HEK293 (cell line): Measurements from ENCODE around the gene ARL6IP5.

Experiments
- GLIS1 ChIP-seq: fragments of 450-650 bp; formaldehyde crosslinking; IDR thresholded peaks from 2 replicates; pipeline ENCODE4 v1.5.1; 2016; ENCODE audit warnings: missing biosample characterization, missing genetic modification characterization
- HOXC10 ChIP-seq: sonication (generic); formaldehyde crosslinking; IDR thresholded peaks from 2 replicates; pipeline ENCODE4 v1.8.1; 2023; ENCODE audit warnings: mild to moderate bottlenecking, missing genetic modification reagents
- IKZF3 ChIP-seq: fragments of 450-650 bp; IDR thresholded peaks from 2 replicates; pipeline ENCODE4 v1.5.0; 2018; ENCODE audit warnings: missing biosample characterization, mild to moderate bottlenecking, missing genetic modification characterization, moderate library complexity
- KLF7 ChIP-seq: fragments of 450-650 bp; formaldehyde crosslinking; IDR thresholded peaks from 2 replicates; pipeline ENCODE4 v1.5.1; 2016; ENCODE audit warnings: missing biosample characterization, missing genetic modification characterization, borderline replicate concordance
- KLF8 ChIP-seq: fragments of 450-650 bp; formaldehyde crosslinking; IDR thresholded peaks from 2 replicates; pipeline ENCODE4 v1.5.1; 2016; ENCODE audit warnings: missing biosample characterization, missing genetic modification characterization
- KLF9 ChIP-seq: fragments of 450-650 bp; formaldehyde crosslinking; IDR thresholded peaks from 2 replicates; pipeline ENCODE4 v1.5.1; 2016; ENCODE audit warnings: missing biosample characterization, missing genetic modification characterization, low read depth
- SP2 ChIP-seq: fragments of 450-650 bp; formaldehyde crosslinking; IDR thresholded peaks from 2 replicates; pipeline ENCODE4 v1.5.1; 2016; ENCODE audit warnings: missing biosample characterization, missing genetic modification characterization
- SP3 ChIP-seq: fragments of 450-650 bp; formaldehyde crosslinking; IDR thresholded peaks from 2 replicates; pipeline ENCODE4 v1.5.1; 2016; ENCODE audit warnings: missing biosample characterization, missing genetic modification characterization
- SP7 ChIP-seq: fragments of 450-650 bp; formaldehyde crosslinking; IDR thresholded peaks from 2 replicates; pipeline ENCODE4 v1.5.1; 2016; ENCODE audit warnings: missing biosample characterization, missing genetic modification characterization
- TCF7L2 ChIP-seq: IDR thresholded peaks from 2 replicates; pipeline ENCODE4 v1.6.1; 2011; ENCODE audit warnings: low read depth, mild to moderate bottlenecking, inconsistent platforms, low read length, moderate library complexity, borderline replicate concordance
- WT1 ChIP-seq: fragments of 450-650 bp; formaldehyde crosslinking; IDR thresholded peaks from 2 replicates; pipeline ENCODE4 v1.5.1; 2016; ENCODE audit warnings: missing biosample characterization, missing genetic modification characterization
- ZFP3 ChIP-seq: fragments of 450-650 bp; formaldehyde crosslinking; IDR thresholded peaks from 2 replicates; pipeline ENCODE4 v1.5.1; 2016; ENCODE audit warnings: low read depth, missing biosample characterization, missing genetic modification characterization
- ZFP69B ChIP-seq: fragments of 450-650 bp; formaldehyde crosslinking; IDR thresholded peaks from 2 replicates; pipeline ENCODE4 v1.5.1; 2016; ENCODE audit warnings: missing biosample characterization, missing genetic modification characterization
- ZNF266 ChIP-seq: fragments of 450-650 bp; formaldehyde crosslinking; IDR thresholded peaks from 2 replicates; pipeline ENCODE4 v1.5.1; 2016; ENCODE audit warnings: missing biosample characterization, missing genetic modification characterization, low read depth
- ZNF302 ChIP-seq: fragments of 450-650 bp; formaldehyde crosslinking; IDR thresholded peaks from 2 replicates; pipeline ENCODE4 v1.5.1; 2016; ENCODE audit warnings: missing biosample characterization, missing genetic modification characterization, low read depth
- ZNF366 ChIP-seq: fragments of 450-650 bp; formaldehyde crosslinking; conservative IDR thresholded peaks from 2 replicates; pipeline ENCODE4 v1.5.1; 2016; ENCODE audit warnings: missing biosample characterization, missing genetic modification characterization
- ZNF37A ChIP-seq: fragments of 450-650 bp; IDR thresholded peaks from 2 replicates; pipeline ENCODE4 v1.5.1; 2018; ENCODE audit warnings: missing biosample characterization, missing genetic modification characterization
- ZNF404 ChIP-seq: fragments of 450-650 bp; formaldehyde crosslinking; IDR thresholded peaks from 2 replicates; pipeline ENCODE4 v1.5.1; 2017; ENCODE audit warnings: missing biosample characterization, missing genetic modification characterization
- ZNF473 ChIP-seq: fragments of 450-650 bp; formaldehyde crosslinking; IDR thresholded peaks from 2 replicates; pipeline ENCODE4 v1.5.1; 2017; ENCODE audit warnings: missing biosample characterization, missing genetic modification characterization
- ZNF48 ChIP-seq: fragments of 450-650 bp; formaldehyde crosslinking; IDR thresholded peaks from 2 replicates; pipeline ENCODE4 v1.5.1; 2016; ENCODE audit warnings: missing biosample characterization, missing genetic modification characterization
- ZNF514 ChIP-seq: fragments of 450-650 bp; formaldehyde crosslinking; IDR thresholded peaks from 2 replicates; pipeline ENCODE4 v1.5.1; 2016; ENCODE audit warnings: missing biosample characterization, missing genetic modification characterization
- ZNF529 ChIP-seq: fragments of 450-650 bp; formaldehyde crosslinking; IDR thresholded peaks from 2 replicates; pipeline ENCODE4 v1.5.1; 2017; ENCODE audit warnings: missing genetic modification characterization, missing biosample characterization; ENCODE audit not compliant: insufficient replicate concordance
- ZNF555 ChIP-seq: fragments of 450-650 bp; formaldehyde crosslinking; conservative IDR thresholded peaks from 2 replicates; pipeline ENCODE4 v1.5.1; 2017; ENCODE audit warnings: missing biosample characterization, mild to moderate bottlenecking, missing genetic modification characterization, inconsistent platforms
- ZNF558 ChIP-seq: fragments of 450-650 bp; formaldehyde crosslinking; IDR thresholded peaks from 2 replicates; pipeline ENCODE4 v1.5.1; 2016; ENCODE audit warnings: missing biosample characterization, missing genetic modification characterization
- ZNF585B ChIP-seq: fragments of 450-650 bp; formaldehyde crosslinking; IDR thresholded peaks from 2 replicates; pipeline ENCODE4 v1.5.1; 2016; ENCODE audit warnings: missing biosample characterization, missing genetic modification characterization
- ZNF610 ChIP-seq: fragments of 450-650 bp; formaldehyde crosslinking; IDR thresholded peaks from 2 replicates; pipeline ENCODE4 v1.5.1; 2016; ENCODE audit warnings: missing biosample characterization, missing genetic modification characterization, borderline replicate concordance
- ZNF623 ChIP-seq: fragments of 450-650 bp; formaldehyde crosslinking; IDR thresholded peaks from 2 replicates; pipeline ENCODE4 v1.5.1; 2016; ENCODE audit warnings: missing biosample characterization, missing genetic modification characterization
- ZNF654 ChIP-seq: fragments of 450-650 bp; formaldehyde crosslinking; IDR thresholded peaks from 2 replicates; pipeline ENCODE4 v1.5.1; 2016; ENCODE audit warnings: low read depth, missing biosample characterization, missing genetic modification characterization
- ZNF677 ChIP-seq: fragments of 450-650 bp; IDR thresholded peaks from 2 replicates; pipeline ENCODE4 v1.5.0; 2018; ENCODE audit warnings: missing biosample characterization, mild to moderate bottlenecking, missing genetic modification characterization, moderate library complexity
- ZNF792 ChIP-seq: fragments of 450-650 bp; formaldehyde crosslinking; IDR thresholded peaks from 2 replicates; pipeline ENCODE4 v1.5.1; 2016; ENCODE audit warnings: missing biosample characterization, missing genetic modification characterization
- ZXDB ChIP-seq: fragments of 450-650 bp; formaldehyde crosslinking; IDR thresholded peaks from 2 replicates; pipeline ENCODE4 v1.5.1; 2016; ENCODE audit warnings: missing biosample characterization, missing genetic modification characterization
- TF ChIP-seq, protein P1 (sequence below): fragments of 450-650 bp; formaldehyde crosslinking; IDR thresholded peaks from 2 replicates; pipeline ENCODE4 v1.5.1; 2016; ENCODE audit warnings: missing biosample characterization, missing genetic modification characterization
- TF ChIP-seq, protein P2 (sequence below): fragments of 450-650 bp; formaldehyde crosslinking; IDR thresholded peaks from 2 replicates; pipeline ENCODE4 v1.5.1; 2016; ENCODE audit warnings: missing biosample characterization, missing genetic modification characterization
- TF ChIP-seq, protein P3 (sequence below): fragments of 450-650 bp; formaldehyde crosslinking; IDR thresholded peaks from 2 replicates; pipeline ENCODE4 v1.5.1; 2016; ENCODE audit warnings: missing biosample characterization, missing genetic modification characterization
- TF ChIP-seq, protein P4 (sequence below): fragments of 450-650 bp; formaldehyde crosslinking; IDR thresholded peaks from 2 replicates; pipeline ENCODE4 v1.5.1; 2016; ENCODE audit warnings: missing biosample characterization, missing genetic modification characterization
- TF ChIP-seq, protein P5 (sequence below): fragments of 450-650 bp; formaldehyde crosslinking; IDR thresholded peaks from 2 replicates; pipeline ENCODE4 v1.5.1; 2016; ENCODE audit warnings: missing biosample characterization, missing genetic modification characterization

Gene ARL6IP5

DNA sequence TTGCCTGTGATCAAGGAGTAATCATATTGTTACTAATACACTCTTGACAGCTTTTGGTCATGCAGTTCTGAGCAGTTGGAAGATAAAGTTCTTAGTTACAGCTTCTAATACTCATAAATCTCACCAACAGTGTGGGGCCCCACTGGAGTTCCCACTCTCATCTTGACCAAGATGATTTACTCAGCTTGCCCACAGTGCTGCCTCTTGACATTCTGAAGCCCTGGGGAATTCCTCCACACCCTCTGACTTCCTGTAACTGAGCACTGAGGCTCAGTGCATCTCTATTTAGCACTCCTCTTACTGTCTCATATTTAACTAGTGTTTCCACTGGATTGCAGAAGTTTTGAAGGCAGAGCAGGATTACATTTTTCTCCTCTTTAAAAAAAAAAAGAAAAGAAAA is 1.9 kb upstream of the ARL6IP5 start (continued):
- TF ChIP-seq KLF7 (no peak), ZNF654 (tag by site-specific recombination) (no peak), ZFP69B (tag by site-specific recombination) (peak; percentile 78), ZNF473 (tag by site-specific recombination) (no peak), ZNF555 (no peak), ZFP3 (tag by site-specific recombination) (no peak), SP3 (tag by site-specific recombination) (no peak), IKZF3 (tag by site-specific recombination) (peak; percentile 65), ZNF529 (tag by site-specific recombination) (no peak), ZNF792 (tag by site-specific recombination) (no peak), ZNF623 (no peak), ZNF558 (tag by site-specific recombination) (no peak), WT1 (no peak), ZNF266 (tag by site-specific recombination) (no peak), SP7 (peak; percentile 77), ZNF302 (no peak), ZNF37A (no peak), KLF8 (tag by site-specific recombination) (no peak), ZNF677 (tag by site-specific recombination) (no peak), SP2 (tag by site-specific recombination) (peak; percentile 30; the same call in 1 of the 2 replicates), ZNF404 (no peak), HOXC10 (CRISPR knock-in tag) (no peak), ZXDB (tag by site-specific recombination) (no peak; the same call in 1 of the 2 replicates), ZNF48 (tag by site-specific recombination) (no peak), GLIS1 (tag by site-specific recombination) (peak; percentile 55), ZNF366 (tag by site-specific recombination) (peak; percentile 41), TCF7L2 (peak; percentile 42; the same call in 1 of the 2 replicates), ZNF585B (no peak), ZNF514 (tag by site-specific recombination) (no peak), KLF9 (tag by site-specific recombination) (no peak), ZNF610 (tag by site-specific recombination) (no peak)
- TF ChIP-seq, protein P1, sequence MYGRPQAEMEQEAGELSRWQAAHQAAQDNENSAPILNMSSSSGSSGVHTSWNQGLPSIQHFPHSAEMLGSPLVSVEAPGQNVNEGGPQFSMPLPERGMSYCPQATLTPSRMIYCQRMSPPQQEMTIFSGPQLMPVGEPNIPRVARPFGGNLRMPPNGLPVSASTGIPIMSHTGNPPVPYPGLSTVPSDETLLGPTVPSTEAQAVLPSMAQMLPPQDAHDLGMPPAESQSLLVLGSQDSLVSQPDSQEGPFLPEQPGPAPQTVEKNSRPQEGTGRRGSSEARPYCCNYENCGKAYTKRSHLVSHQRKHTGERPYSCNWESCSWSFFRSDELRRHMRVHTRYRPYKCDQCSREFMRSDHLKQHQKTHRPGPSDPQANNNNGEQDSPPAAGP, result no peak
- TF ChIP-seq, protein P2, sequence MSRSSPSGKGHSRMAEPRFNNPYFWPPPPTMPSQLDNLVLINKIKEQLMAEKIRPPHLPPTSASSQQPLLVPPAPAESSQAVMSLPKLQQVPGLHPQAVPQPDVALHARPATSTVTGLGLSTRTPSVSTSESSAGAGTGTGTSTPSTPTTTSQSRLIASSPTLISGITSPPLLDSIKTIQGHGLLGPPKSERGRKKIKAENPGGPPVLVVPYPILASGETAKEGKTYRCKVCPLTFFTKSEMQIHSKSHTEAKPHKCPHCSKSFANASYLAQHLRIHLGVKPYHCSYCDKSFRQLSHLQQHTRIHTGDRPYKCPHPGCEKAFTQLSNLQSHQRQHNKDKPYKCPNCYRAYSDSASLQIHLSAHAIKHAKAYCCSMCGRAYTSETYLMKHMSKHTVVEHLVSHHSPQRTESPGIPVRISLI (tag by site-specific recombination), result no peak
- TF ChIP-seq, protein P3, sequence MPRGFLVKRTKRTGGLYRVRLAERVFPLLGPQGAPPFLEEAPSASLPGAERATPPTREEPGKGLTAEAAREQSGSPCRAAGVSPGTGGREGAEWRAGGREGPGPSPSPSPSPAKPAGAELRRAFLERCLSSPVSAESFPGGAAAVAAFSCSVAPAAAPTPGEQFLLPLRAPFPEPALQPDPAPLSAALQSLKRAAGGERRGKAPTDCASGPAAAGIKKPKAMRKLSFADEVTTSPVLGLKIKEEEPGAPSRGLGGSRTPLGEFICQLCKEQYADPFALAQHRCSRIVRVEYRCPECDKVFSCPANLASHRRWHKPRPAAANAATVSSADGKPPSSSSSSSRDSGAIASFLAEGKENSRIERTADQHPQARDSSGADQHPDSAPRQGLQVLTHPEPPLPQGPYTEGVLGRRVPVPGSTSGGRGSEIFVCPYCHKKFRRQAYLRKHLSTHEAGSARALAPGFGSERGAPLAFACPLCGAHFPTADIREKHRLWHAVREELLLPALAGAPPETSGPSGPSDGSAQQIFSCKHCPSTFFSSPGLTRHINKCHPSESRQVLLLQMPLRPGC, result 0 out of 2 replicates have a peak, but pooled peaks have one; percentile 42
- TF ChIP-seq, protein P4, sequence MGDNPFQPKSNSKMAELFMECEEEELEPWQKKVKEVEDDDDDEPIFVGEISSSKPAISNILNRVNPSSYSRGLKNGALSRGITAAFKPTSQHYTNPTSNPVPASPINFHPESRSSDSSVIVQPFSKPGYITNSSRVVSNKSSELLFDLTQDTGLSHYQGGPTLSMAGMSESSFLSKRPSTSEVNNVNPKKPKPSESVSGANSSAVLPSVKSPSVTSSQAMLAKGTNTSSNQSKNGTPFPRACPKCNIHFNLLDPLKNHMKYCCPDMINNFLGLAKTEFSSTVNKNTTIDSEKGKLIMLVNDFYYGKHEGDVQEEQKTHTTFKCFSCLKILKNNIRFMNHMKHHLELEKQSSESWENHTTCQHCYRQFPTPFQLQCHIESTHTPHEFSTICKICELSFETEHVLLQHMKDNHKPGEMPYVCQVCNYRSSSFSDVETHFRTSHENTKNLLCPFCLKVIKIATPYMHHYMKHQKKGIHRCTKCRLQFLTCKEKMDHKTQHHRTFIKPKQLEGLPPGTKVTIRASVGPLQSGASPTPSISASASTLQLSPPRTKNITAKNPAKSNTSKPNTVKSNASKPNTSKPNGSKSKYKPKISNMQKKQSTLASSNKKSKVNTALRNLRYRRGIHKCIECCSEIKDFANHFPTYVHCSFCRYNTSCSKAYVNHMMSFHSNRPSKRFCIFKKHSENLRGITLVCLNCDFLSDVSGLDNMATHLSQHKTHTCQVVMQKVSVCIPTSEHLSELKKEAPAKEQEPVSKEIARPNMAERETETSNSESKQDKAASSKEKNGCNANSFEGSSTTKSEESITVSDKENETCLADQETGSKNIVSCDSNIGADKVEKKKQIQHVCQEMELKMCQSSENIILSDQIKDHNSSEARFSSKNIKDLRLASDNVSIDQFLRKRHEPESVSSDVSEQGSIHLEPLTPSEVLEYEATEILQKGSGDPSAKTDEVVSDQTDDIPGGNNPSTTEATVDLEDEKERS (tag by site-specific recombination), result no peak
- TF ChIP-seq, protein P5, sequence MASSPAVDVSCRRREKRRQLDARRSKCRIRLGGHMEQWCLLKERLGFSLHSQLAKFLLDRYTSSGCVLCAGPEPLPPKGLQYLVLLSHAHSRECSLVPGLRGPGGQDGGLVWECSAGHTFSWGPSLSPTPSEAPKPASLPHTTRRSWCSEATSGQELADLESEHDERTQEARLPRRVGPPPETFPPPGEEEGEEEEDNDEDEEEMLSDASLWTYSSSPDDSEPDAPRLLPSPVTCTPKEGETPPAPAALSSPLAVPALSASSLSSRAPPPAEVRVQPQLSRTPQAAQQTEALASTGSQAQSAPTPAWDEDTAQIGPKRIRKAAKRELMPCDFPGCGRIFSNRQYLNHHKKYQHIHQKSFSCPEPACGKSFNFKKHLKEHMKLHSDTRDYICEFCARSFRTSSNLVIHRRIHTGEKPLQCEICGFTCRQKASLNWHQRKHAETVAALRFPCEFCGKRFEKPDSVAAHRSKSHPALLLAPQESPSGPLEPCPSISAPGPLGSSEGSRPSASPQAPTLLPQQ (tag by site-specific recombination), result peak; percentile 88
